ENCODE measurements around the gene PCP4.

The PCP4 gene

GRCh38 chr21:39863111-39863510 lies 4.1 kb upstream of the PCP4 start:
- Histone ChIP-seq H3K4me3 (ENCODE audit: low read length in 2 of 2) (no peak overlapping the region), H3K27ac (ENCODE audit: low read depth in 2 of 2, low read length in 2 of 2) (no peak overlapping the region), H3K4me1 (ENCODE audit: control insufficient read depth in 2 of 2, insufficient read depth in 2 of 2, low read length in 2 of 2) (no peaks in the 10 kb centered on the region), H3K9ac (ENCODE audit: low read depth in 1 of 2, low read length in 2 of 2) (no peak overlapping the region), H3K9me3 (ENCODE audit: control insufficient read depth in 2 of 2, low read length in 2 of 2) (no peaks in the 10 kb centered on the region), H3K36me3 (ENCODE audit: control insufficient read depth in 2 of 2, insufficient read depth in 2 of 2, low read length in 2 of 2) (no peaks in the 10 kb centered on the region), H3K27me3 (ENCODE audit: control insufficient read depth in 2 of 2, insufficient read depth in 2 of 2, low read length in 2 of 2) (no peaks in the 10 kb centered on the region)

DNA sequence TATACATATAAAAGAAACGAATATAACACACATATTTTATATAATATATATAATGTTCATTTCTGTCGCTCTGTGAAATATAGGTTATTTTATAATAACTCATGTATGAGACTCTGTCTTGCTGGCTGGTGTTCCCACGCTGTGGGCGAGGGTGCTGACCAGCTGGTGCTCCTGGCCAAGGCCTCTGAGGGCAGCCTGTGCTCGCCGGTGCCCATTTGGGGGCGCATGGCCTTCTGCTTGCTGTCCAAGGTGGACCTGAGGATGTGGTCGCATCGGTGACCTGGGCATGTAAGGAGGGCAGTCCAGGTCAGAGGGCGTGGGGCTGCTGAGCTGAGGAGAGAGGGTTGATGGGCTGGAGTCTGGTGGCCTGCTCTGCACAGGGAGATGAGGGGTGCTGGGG lies 1.1 kb upstream of the PCP4 start:
- Histone ChIP-seq H3K27me3 (ENCODE audit: control insufficient read depth in 2 of 2, insufficient read depth in 2 of 2, low read length in 2 of 2) (peaks cover 0 to 5% of the 10 kb centered on the region in 2 donors), H3K9me3 (ENCODE audit: control insufficient read depth in 2 of 2, low read length in 2 of 2) (no peaks in the 10 kb centered on the region), H3K4me1 (ENCODE audit: control insufficient read depth in 2 of 2, insufficient read depth in 2 of 2, low read length in 2 of 2) (no peaks in the 10 kb centered on the region), H3K9ac (ENCODE audit: low read depth in 1 of 2, low read length in 2 of 2) (no peak overlapping the region), H3K27ac (ENCODE audit: low read depth in 2 of 2, low read length in 2 of 2) (no peak overlapping the region), H3K4me3 (ENCODE audit: low read length in 2 of 2) (no peak overlapping the region), H3K36me3 (ENCODE audit: control insufficient read depth in 2 of 2, insufficient read depth in 2 of 2, low read length in 2 of 2) (no peaks in the 10 kb centered on the region)

DNA sequence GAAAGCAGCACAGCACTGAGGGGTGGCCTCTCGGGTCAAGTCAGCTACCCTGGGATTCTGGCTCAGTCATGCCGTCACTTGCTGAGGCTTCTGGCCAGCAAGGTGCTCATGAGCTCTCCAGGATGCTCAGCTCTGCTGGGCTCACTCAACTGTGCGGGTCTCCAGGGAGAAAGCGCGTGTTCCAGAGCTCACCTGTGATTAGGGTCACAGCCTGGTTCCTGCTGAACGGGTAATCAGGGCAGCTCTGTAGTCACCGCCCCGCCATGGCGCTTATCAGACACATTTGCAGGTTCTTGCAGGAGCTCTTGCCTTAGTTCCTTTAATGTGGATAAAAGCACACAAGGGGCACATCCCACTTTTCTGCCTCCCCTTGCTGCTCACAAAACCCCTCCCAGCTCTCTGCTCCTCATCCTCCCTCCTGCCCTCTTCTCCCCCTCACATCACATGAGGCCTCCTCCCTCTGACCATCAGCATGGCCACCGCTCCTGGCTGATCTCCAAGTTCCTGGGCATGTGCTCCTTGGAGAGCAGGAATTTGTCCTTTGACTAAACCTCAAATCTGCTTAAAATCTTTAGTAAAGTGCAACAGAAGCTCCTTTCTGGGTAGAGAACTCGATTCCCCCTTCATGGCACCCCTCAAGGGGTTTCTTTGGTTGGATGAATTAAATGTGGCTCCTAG lies 2.0 kb downstream of the PCP4 start:
- H3K27ac ChIP-seq (ENCODE audit: low read depth in 2 of 2, low read length in 2 of 2): no peak overlapping the region
- no peaks in the 10 kb centered on the region for H3K4me1 ChIP-seq (ENCODE audit: control insufficient read depth in 2 of 2, insufficient read depth in 2 of 2, low read length in 2 of 2)
- peaks cover 0 to 5% of the 10 kb centered on the region in 2 donors for H3K27me3 ChIP-seq (ENCODE audit: control insufficient read depth in 2 of 2, insufficient read depth in 2 of 2, low read length in 2 of 2)
- no peak overlapping the region for H3K4me3 ChIP-seq (ENCODE audit: low read length in 2 of 2)
- no peaks in the 10 kb centered on the region for H3K9me3 ChIP-seq (ENCODE audit: control insufficient read depth in 2 of 2, low read length in 2 of 2)
- H3K9ac ChIP-seq (ENCODE audit: low read depth in 1 of 2, low read length in 2 of 2): no peak overlapping the region
- H3K36me3 ChIP-seq (ENCODE audit: control insufficient read depth in 2 of 2, insufficient read depth in 2 of 2, low read length in 2 of 2): no peaks in the 10 kb centered on the region

DNA sequence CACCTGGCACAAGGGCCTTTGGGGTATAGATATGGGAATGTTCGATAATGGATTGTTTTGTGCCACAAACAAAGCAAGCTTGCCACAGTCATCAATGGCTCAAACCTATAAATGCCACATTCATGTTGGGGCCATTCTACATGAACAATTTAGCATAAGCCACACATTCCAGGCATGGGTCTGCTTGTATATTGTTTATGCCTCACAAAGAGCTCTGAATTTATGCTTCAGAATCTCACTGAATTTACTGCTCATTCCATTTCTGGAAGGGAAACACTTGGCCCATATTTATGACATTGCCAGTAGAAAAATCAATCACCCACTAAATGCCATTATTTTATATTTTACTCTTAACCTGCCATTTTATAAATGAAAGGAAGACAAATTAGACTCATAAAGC lies 6.4 kb downstream of the PCP4 start:
- H3K9ac ChIP-seq (ENCODE audit: low read depth in 1 of 2, low read length in 2 of 2): no peak overlapping the region
- no peaks in the 10 kb centered on the region for H3K9me3 ChIP-seq (ENCODE audit: control insufficient read depth in 2 of 2, low read length in 2 of 2)
- H3K27me3 ChIP-seq (ENCODE audit: control insufficient read depth in 2 of 2, insufficient read depth in 2 of 2, low read length in 2 of 2): peaks cover 0 to 1% of the 10 kb centered on the region in 2 donors
- no peak overlapping the region for H3K4me3 ChIP-seq (ENCODE audit: low read length in 2 of 2)
- H3K27ac ChIP-seq (ENCODE audit: low read depth in 2 of 2, low read length in 2 of 2): no peak overlapping the region
- H3K36me3 ChIP-seq (ENCODE audit: control insufficient read depth in 2 of 2, insufficient read depth in 2 of 2, low read length in 2 of 2): no peaks in the 10 kb centered on the region
- no peaks in the 10 kb centered on the region for H3K4me1 ChIP-seq (ENCODE audit: control insufficient read depth in 2 of 2, insufficient read depth in 2 of 2, low read length in 2 of 2)

GRCh38 chr21:39874206-39874605 lies 7.0 kb downstream of the PCP4 start:
- H3K9ac ChIP-seq (ENCODE audit: low read depth in 1 of 2, low read length in 2 of 2): no peak overlapping the region
- no peaks in the 10 kb centered on the region for H3K9me3 ChIP-seq (ENCODE audit: control insufficient read depth in 2 of 2, low read length in 2 of 2)
- H3K4me1 ChIP-seq (ENCODE audit: control insufficient read depth in 2 of 2, insufficient read depth in 2 of 2, low read length in 2 of 2): no peaks in the 10 kb centered on the region
- no peaks in the 10 kb centered on the region for H3K36me3 ChIP-seq (ENCODE audit: control insufficient read depth in 2 of 2, insufficient read depth in 2 of 2, low read length in 2 of 2)
- no peaks in the 10 kb centered on the region for H3K27me3 ChIP-seq (ENCODE audit: control insufficient read depth in 2 of 2, insufficient read depth in 2 of 2, low read length in 2 of 2)
- no peak overlapping the region for H3K4me3 ChIP-seq (ENCODE audit: low read length in 2 of 2)
- no peak overlapping the region for H3K27ac ChIP-seq (ENCODE audit: low read depth in 2 of 2, low read length in 2 of 2)

- Histone ChIP-seq H3K4me3 (ENCODE audit: low read length in 2 of 2) (no peak overlapping the region), H3K27me3 (ENCODE audit: control insufficient read depth in 2 of 2, insufficient read depth in 2 of 2, low read length in 2 of 2) (no peaks in the 10 kb centered on the region), H3K9me3 (ENCODE audit: control insufficient read depth in 2 of 2, low read length in 2 of 2) (no peaks in the 10 kb centered on the region), H3K27ac (ENCODE audit: low read depth in 2 of 2, low read length in 2 of 2) (no peak overlapping the region), H3K4me1 (ENCODE audit: control insufficient read depth in 2 of 2, insufficient read depth in 2 of 2, low read length in 2 of 2) (no peaks in the 10 kb centered on the region), H3K9ac (ENCODE audit: low read depth in 1 of 2, low read length in 2 of 2) (no peak overlapping the region), H3K36me3 (ENCODE audit: control insufficient read depth in 2 of 2, insufficient read depth in 2 of 2, low read length in 2 of 2) (no peaks in the 10 kb centered on the region)
Observed at GRCh38 chr21:39874759-39875158, 7.5 kb downstream of the PCP4 start.

- Histone ChIP-seq H3K4me1 (ENCODE audit: control insufficient read depth in 2 of 2, insufficient read depth in 2 of 2, low read length in 2 of 2) (no peaks in the 10 kb centered on the region), H3K9ac (ENCODE audit: low read depth in 1 of 2, low read length in 2 of 2) (no peak overlapping the region), H3K4me3 (ENCODE audit: low read length in 2 of 2) (no peak overlapping the region), H3K27ac (ENCODE audit: low read depth in 2 of 2, low read length in 2 of 2) (no peak overlapping the region), H3K36me3 (ENCODE audit: control insufficient read depth in 2 of 2, insufficient read depth in 2 of 2, low read length in 2 of 2) (no peaks in the 10 kb centered on the region), H3K27me3 (ENCODE audit: control insufficient read depth in 2 of 2, insufficient read depth in 2 of 2, low read length in 2 of 2) (no peaks in the 10 kb centered on the region), H3K9me3 (ENCODE audit: control insufficient read depth in 2 of 2, low read length in 2 of 2) (no peaks in the 10 kb centered on the region)
Observed at GRCh38 chr21:39881661-39882060, 14.4 kb downstream of the PCP4 start.

DNA sequence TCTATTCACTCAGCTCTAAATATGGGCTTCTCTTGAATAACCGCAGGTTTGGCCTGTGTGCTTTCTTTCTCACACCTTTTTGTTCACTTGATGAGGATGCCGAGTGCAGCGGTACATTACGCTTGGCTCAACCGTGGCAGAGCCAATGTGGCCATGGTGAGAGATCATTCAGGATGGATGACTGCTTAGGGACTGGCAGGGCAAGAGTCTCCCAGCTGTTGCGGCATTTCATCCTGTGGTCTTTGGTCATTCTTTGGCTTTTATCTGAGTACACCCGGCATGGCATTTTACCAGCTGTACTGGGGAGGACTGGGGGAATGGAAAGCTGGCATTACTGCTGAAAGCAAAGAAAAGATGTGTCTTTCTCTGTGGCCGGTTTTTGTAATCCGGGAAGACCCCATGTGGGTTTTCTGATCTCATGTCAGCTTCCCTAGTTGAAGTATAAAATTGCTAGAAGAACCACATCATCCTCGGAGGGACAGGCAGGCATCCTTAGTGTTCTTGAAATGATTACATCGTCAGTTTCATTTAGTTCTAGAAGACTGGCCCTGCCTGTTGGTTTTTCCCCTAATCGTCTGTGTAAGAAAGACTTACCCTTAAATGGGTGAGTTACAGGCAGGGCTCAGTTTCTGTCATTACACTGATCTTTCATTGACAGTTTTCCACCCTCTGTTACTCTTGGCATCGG lies 15.1 kb downstream of the PCP4 start:
- Histone ChIP-seq H3K27me3 (ENCODE audit: control insufficient read depth in 2 of 2, insufficient read depth in 2 of 2, low read length in 2 of 2) (no peaks in the 10 kb centered on the region), H3K9me3 (ENCODE audit: control insufficient read depth in 2 of 2, low read length in 2 of 2) (no peaks in the 10 kb centered on the region), H3K4me1 (ENCODE audit: control insufficient read depth in 2 of 2, insufficient read depth in 2 of 2, low read length in 2 of 2) (no peaks in the 10 kb centered on the region), H3K36me3 (ENCODE audit: control insufficient read depth in 2 of 2, insufficient read depth in 2 of 2, low read length in 2 of 2) (no peaks in the 10 kb centered on the region), H3K9ac (ENCODE audit: low read depth in 1 of 2, low read length in 2 of 2) (no peak overlapping the region), H3K4me3 (ENCODE audit: low read length in 2 of 2) (no peak overlapping the region), H3K27ac (ENCODE audit: low read depth in 2 of 2, low read length in 2 of 2) (no peak overlapping the region)

DNA sequence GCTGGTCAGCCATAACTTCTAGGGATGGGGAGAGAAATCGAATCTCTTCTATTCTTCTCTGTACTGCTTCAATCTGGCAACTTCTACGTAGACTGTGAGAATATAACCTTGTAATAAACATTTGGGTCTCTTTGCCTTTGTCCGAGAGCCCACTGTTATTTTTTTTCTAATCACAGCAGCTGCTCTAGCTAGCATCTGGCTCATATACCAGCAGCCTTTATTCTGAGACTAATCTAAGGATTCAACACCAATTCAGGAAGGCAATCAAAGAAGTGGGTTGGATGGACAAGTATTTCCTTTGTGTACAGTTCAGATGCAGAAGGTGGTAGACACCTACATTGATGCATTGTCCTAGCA lies 15.6 kb downstream of the PCP4 start:
- Histone ChIP-seq H3K27ac (ENCODE audit: low read depth in 2 of 2, low read length in 2 of 2) (no peak overlapping the region), H3K9me3 (ENCODE audit: control insufficient read depth in 2 of 2, low read length in 2 of 2) (no peaks in the 10 kb centered on the region), H3K4me1 (ENCODE audit: control insufficient read depth in 2 of 2, insufficient read depth in 2 of 2, low read length in 2 of 2) (no peaks in the 10 kb centered on the region), H3K27me3 (ENCODE audit: control insufficient read depth in 2 of 2, insufficient read depth in 2 of 2, low read length in 2 of 2) (no peaks in the 10 kb centered on the region), H3K9ac (ENCODE audit: low read depth in 1 of 2, low read length in 2 of 2) (no peak overlapping the region), H3K4me3 (ENCODE audit: low read length in 2 of 2) (no peak overlapping the region), H3K36me3 (ENCODE audit: control insufficient read depth in 2 of 2, insufficient read depth in 2 of 2, low read length in 2 of 2) (no peaks in the 10 kb centered on the region)

GRCh38 chr21:39885119-39885848 lies 18.0 kb downstream of the PCP4 start:
- H3K9ac ChIP-seq (ENCODE audit: low read depth in 1 of 2, low read length in 2 of 2): no peak overlapping the region
- no peaks in the 10 kb centered on the region for H3K36me3 ChIP-seq (ENCODE audit: control insufficient read depth in 2 of 2, insufficient read depth in 2 of 2, low read length in 2 of 2)
- no peak overlapping the region for H3K27ac ChIP-seq (ENCODE audit: low read depth in 2 of 2, low read length in 2 of 2)

More at GRCh38 chr21:39885119-39885848, 18.0 kb downstream of the PCP4 start:
- H3K27me3 ChIP-seq (ENCODE audit: control insufficient read depth in 2 of 2, insufficient read depth in 2 of 2, low read length in 2 of 2): no peaks in the 10 kb centered on the region
- H3K4me1 ChIP-seq (ENCODE audit: control insufficient read depth in 2 of 2, insufficient read depth in 2 of 2, low read length in 2 of 2): no peaks in the 10 kb centered on the region
- H3K9me3 ChIP-seq (ENCODE audit: control insufficient read depth in 2 of 2, low read length in 2 of 2): no peaks in the 10 kb centered on the region
- no peak overlapping the region for H3K4me3 ChIP-seq (ENCODE audit: low read length in 2 of 2)
